GM19023 (cell line): ENCODE results near the gene ACLY.
"Not testable (repeated sequence)": the region's sequence is repeated elsewhere in the genome, so short reads cannot be mapped to it uniquely, and the experiment has no call there.

Source experiments
- ATAC-seq: cut with Tn5 transposase; IDR thresholded peaks from one replicate; pipeline ENCODE4 v1.9.1; 2021; ENCODE audit warnings: mild to moderate bottlenecking, moderate library complexity; ENCODE audit not compliant: unreplicated experiment

ACLY gene

GRCh38 chr17:41912925-41913324 lies 5.8 kb downstream of the ACLY start:
- ATAC-seq: no peak

DNA sequence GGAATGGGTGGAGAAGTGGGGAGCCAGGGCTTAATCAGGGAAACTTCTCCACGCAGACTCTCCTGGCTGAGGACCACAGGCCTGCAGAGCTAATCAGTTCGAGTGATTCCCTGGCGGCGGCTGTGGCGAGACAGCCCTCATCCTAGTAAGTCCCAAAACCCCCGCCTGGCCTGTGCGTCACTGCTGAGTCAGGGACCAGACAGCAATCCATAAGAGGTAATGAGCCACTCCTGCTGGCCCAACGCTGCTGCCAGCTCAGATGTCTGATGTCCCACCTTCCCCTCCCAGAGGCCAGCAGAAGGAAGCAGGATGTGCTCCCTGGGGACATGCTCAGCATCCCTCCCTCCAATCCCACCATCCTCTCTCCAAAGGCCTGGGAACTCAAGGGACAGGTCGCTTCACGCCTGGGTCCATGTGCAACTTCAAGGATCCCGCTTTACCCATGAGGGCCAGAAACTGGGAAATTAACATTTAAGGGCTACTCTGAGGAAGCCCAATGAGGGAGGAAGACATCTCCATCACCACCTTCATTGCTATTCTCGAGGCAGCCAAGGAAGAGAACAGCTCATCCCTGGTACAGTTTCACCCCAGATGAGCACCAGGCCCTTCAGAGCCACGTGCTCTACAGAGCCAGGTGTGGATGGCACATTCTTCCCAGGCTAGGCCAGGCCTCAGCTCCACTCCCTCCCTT lies 7.9 kb downstream of the ACLY start:
- no peak for ATAC-seq

GRCh38 chr17:41909088-41909487 lies 9.7 kb downstream of the ACLY start:
- no peak for ATAC-seq

DNA sequence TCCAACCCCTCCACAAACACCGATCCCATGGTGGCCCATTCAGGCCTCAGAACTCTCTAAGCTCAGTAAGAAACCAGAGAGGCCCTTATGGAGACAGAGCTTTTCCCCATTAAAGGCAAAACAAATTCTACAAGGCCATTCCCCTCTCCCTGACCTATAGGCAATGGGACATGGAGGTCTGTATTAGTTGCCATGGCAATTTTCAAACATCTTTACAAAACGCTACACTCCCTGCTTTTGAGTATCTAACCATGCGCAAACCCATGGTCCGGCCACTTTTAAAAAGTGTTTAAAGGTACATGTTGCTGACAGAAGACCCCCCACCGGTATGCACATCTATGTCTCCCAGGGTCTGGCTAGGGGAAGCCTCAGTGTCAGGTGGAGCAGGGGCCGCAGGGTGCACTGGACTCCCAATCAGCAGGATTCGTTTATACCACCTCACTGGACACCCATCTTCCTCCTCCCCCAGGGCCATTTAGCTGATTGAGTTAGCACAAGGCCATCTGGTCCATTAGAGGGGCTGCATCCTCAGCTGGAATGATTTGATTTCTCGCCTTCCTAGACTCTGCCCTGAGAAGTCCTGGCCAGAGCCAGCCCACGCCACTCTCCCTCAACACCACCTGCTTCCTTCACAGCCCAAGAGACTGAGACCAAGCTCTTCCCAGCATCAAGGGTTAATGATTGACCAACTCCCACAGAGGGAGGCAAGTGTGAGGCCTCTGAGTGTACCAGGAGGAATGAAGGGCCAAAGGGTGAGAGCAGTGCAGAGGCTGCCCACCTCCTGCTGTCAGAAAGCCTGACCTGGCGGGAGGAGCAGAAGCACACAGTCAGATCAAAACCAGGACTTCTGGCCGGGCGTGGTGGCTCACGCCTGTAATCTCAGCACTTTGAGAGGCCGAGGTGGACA lies 10.9 kb downstream of the ACLY start:
- ATAC-seq: no peak

DNA sequence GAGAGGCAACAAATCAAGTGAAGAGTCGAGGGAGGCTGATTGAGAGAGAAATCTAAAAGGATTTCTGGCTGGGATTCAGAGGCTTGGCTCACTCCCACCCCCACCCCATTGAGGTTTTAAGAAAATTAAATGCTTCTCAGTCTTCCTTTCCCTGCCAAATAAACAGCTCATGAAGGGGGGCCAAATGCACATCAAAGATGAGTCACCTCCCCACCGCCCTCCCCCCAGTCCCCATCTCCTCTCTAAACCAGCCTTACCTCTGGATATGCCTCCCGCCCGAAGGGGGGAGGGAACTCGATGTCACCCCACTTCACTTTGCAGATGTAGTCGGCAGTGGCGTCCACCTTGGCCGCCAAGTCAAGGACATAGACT lies 11.6 kb downstream of the ACLY start:
- ATAC-seq: no peak

- ATAC-seq: no peak
Measured at GRCh38 chr17:41906465-41907184, 12.1 kb downstream of the ACLY start.

DNA sequence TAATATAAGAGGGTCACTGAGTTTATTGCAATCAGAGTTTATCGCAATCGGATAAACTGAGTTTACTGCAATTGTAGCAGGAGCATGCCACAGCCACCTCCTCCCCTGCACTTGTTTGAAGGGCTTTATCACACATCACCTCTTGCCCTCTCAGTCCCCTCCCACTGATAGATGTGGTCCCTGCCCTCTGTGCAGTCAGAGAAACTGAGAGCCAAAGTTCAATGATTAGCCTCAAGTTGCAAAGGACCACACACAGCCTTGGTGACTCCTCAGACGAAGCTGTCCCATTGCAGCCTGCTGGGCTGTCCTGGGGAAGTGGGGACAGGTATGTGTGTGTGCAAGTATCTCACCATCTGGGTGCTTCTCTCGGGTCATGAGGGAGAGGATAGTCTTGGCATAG lies 13.6 kb downstream of the ACLY start:
- no peak for ATAC-seq

DNA sequence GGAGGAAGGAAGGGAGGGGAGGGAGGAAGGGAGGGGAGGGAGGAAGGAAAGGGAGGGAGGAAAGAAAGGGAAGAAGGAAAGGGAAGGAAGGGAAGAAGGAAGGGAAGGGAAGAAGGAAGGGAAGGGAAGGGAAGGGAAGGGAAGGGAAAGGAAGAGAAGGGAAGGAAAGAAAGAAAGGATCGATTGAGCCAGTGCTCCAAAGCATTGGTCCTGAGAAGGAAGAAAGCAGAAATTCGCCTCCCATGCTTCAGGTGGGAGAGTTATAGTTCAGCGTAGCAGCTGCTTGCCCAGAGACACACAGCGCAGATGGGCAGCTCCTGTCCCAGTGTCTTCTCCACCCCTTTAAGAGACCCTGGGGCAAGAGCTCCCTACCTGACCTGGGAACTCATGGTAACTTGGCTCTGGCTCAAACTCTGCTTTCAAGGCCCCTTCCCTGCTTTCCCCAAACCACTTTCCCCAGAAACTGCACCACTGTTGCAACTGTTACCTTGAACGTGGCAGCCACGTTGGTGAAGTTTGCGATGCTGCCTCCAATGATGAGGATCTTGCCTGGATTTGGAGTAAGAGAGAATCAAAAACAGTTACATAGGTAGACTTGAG lies 14.4 kb downstream of the ACLY start:
- no peak for ATAC-seq

DNA sequence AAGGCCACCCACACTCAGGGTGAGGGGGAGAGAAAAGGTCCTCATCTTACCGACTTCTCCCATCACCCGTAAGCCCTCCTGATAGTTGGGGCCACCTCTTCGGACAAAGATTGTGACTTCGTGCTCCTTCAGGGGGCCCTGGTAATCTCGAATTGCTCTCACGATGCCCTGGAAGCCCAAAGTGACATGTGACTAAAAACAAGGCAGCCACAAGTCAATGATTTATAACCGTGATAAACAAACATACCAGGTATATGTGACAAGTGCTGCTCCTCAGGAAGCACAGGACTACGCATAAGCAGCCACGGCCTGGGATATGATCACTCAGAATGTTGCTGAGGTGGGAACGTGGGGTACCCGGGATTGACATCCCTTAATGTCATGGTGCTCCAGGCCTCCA lies 17.1 kb downstream of the ACLY start:
- ATAC-seq: no peak

- no peak for ATAC-seq
Measured at GRCh38 chr17:41896726-41897125, 22.0 kb downstream of the ACLY start.

DNA sequence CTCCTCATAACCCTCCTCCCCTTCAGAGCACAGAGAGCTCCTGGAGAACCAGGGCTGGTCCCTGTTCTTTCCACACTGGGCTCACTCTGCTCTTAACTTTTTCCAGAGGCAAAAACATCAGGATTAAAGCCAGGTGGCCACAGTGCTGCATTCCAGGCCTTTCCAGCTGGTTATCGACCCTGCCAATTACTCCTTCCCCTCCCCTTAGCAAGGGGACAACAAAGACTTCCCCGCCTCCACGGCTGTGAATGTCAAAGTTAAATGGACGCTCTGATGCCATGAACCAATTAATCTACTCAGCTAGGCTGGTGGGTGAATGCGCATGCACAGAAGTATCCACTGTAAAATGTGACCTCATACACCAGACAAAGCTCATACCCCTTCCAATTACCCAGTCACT lies 23.1 kb downstream of the ACLY start:
- no peak for ATAC-seq

GRCh38 chr17:41894791-41895331 lies 23.9 kb downstream of the ACLY start:
- ATAC-seq: no peak

DNA sequence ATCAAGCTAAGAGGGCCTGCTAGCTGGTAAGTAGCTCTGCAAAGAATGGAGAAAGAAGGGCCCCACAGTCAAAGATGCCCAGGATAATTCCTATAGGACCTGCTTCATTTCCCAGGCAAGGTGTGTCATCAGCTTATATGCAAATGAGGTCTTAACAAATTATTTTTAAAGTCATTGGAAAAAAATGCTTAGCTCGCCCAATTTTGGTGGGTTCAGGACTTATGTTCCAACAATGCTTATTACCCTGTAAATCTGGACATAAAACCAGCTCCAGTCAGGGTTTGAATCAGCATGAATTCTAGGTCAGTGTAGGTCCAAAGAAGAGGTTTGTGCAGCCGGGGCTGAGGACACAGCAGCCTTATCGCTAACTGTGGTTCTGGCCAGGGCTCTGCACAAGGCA lies 25.4 kb downstream of the ACLY start:
- no peak for ATAC-seq

- ATAC-seq: no peak
Measured at GRCh38 chr17:41892021-41892376, 26.8 kb downstream of the ACLY start.

DNA sequence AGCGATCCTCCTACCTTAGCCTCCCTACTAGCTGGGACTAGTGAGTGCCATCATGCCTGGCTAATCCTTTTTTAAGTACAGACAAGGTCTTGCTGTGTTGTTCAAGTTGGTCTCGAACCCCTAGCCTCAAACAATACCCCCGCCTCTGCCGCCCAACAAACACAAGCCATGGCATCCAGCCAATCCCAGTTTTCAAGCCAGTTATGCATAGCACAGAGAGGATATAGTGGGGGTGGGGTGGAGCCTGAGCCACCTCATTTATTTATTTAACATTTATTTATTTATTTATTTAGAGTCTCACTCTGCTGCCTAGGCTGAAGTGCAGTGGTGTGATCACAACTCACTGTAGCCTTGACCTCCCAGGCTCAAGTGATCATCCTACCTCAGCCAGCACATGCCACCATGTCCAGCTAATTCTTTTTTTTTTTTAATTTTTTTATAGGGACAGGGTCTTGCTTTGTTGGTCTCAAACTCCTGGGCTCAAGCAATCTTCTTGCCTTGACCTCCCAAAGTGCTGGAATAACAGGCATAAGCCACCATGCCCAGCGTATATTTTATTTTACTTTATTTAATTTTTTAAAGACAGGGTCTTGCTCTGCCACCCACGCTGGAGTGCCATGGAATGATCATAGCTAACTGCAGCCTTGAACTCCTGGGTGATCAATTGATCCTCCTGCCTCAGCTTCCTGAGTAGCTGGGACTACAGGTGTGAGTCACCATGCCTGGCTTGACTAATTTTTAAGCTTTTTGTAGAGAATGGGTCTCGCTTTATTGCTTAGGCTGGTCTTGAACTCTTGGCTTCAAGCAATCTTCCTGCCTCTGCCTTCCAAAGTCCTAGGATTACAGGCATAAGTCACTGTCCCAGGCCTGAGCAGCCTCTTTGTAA lies 27.4 kb downstream of the ACLY start:
- ATAC-seq: no peak

GRCh38 chr17:41888332-41888965 lies 30.3 kb downstream of the ACLY start:
- no peak for ATAC-seq

GRCh38 chr17:41885733-41886132 lies 33.0 kb downstream of the ACLY start:
- ATAC-seq: no peak

DNA sequence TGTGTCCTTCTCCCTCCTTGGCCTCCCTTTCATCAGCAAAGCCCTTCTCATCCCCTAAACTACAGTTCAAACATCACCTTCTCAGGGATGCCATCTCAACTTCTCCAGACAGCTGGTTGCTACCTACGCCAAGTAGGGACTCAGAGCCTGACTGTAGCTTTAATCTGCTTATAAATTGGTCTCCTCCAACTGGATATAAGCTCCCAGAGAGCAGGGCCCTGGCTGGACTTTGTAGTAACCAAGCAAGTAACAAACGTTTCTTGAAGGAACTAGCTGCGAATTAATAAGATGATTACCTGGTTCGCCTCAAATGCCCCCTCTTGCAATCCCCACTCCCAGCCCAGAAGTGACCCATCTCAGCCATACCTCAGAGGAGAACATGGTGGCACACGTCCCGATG lies 36.0 kb downstream of the ACLY start:
- ATAC-seq: no peak

- no peak for ATAC-seq
Measured at GRCh38 chr17:41880130-41880529, 38.6 kb downstream of the ACLY start.

DNA sequence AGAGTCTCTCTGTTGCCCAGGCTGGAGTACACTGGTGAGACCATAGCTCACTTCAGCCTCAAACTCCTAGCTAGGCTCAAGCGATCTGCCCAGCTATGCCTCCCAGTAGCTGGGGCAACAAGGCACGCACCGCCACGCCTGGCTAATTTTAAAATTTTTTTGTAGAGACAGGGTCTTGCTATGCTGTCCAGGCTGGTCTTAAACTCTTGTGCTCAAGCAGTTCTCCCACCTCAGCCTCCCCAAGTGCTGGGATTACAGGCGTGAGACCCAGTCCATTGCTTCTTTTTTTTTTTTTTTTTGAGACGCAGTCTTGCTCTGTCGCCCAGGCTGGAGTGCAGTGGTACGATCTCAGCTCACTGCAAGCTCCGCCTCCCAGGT lies 44.5 kb downstream of the ACLY start:
- ATAC-seq: not testable (repeated sequence)
